ENCODE measurements around the gene CPN1. TPM values are rescaled to one million over a fixed set of nuclear protein-coding genes. Genes with fewer than 3 reads are reported as not detected.

The CPN1 gene
- total and polyA plus RNA-seq, 2 of the 8 experiments (the other 6 are each of a cell fraction or from before 2014, with no cell fraction given) = 0.15 to 0.20 TPM

- Histone ChIP-seq H2AK5ac (ENCODE audit: low read depth, low read length) (no peak overlapping the region), H3K23ac (ENCODE audit: insufficient read length) (no peak overlapping the region), H3K9ac (replicated peaks in 1 of 4; ENCODE audit: extremely low read depth in 1 of 4, low read depth in 3 of 4, low read length in 3 of 4) (no peak overlapping the region), H2BK15ac (ENCODE audit: low read length) (no peak overlapping the region), H2BK20ac (ENCODE audit: low read length) (no peak overlapping the region), H2BK5ac (ENCODE audit: low read depth, low read length) (no peak overlapping the region), H4K91ac (replicated peaks; ENCODE audit: insufficient read length, low read length) (no peak overlapping the region), H3K27ac (ENCODE audit: low read depth, low read length) (no peak overlapping the region), H2BK12ac (ENCODE audit: low read depth, low read length) (no peak overlapping the region), H2BK120ac (replicated peaks; ENCODE audit: low read depth, low read length) (no peak overlapping the region), H3K79me2 (ENCODE audit: control insufficient read depth in 1 of 2, insufficient read depth in 2 of 2, low read length in 2 of 2) (no peaks in the 10 kb centered on the region), H3K56ac (replicated peaks; ENCODE audit: insufficient read length, low read depth, low read length) (no peak overlapping the region), H3K18ac (ENCODE audit: extremely low read depth, low read length) (no peak overlapping the region), H3K4ac (replicated peaks; ENCODE audit: insufficient read length, low read depth, low read length) (no peak overlapping the region), H3K14ac (ENCODE audit: insufficient read length) (no peak overlapping the region), H3K4me1 (replicated peaks in 1 of 4; ENCODE audit: control insufficient read depth in 3 of 4, insufficient read depth in 4 of 4, low read length in 3 of 4) (no peaks in the 10 kb centered on the region), H3K79me1 (ENCODE audit: low read depth, low read length) (no peaks in the 10 kb centered on the region), H3K27me3 (replicated peaks in 1 of 4; ENCODE audit: control insufficient read depth in 3 of 4, extremely low read depth in 1 of 4, insufficient read depth in 3 of 4, low read length in 3 of 4) (no peaks in the 10 kb centered on the region), H4K5ac (ENCODE audit: insufficient read length, low read depth, low read length) (no peak overlapping the region), H4K20me1 (replicated peaks in 1 of 2; ENCODE audit: control insufficient read depth in 1 of 2, insufficient read depth in 2 of 2, low read length in 2 of 2) (no peaks in the 10 kb centered on the region), H2AFZ (ENCODE audit: low read length) (no peak overlapping the region), H3K9me3 (ENCODE audit: insufficient read depth in 2 of 2, low read depth in 1 of 2, low read length in 1 of 2) (no peaks in the 10 kb centered on the region), H3K23me2 (ENCODE audit: low read depth, low read length) (no peaks in the 10 kb centered on the region), H3K4me3 (ENCODE audit: extremely low read depth in 1 of 4, insufficient read depth in 2 of 4, low read depth in 3 of 4, low read length in 4 of 4) (no peak overlapping the region), H3K36me3 (ENCODE audit: control insufficient read depth in 2 of 4, insufficient read depth in 4 of 4, low read length in 3 of 4) (no peaks in the 10 kb centered on the region), H4K8ac (ENCODE audit: extremely low read depth, insufficient read depth, low read length) (no peak overlapping the region), H3K4me2 (ENCODE audit: insufficient read depth in 1 of 2, low read depth in 2 of 2, low read length in 2 of 2) (no peak overlapping the region)
- FAIRE-seq (no peak), DNase-seq (ENCODE audit: low read depth in 1 of 2, low spot score in 2 of 2) (no peak)
- ChIA-PET CTCF (ENCODE audit: partially characterized antibody) (no interaction called here), POLR2A (ENCODE audit: partially characterized antibody) (no interaction called here)
- 96% methylated on average over 2 of the region's 2 CpGs; no CpG with 5 or more reads in 1 of the 2 experiments for WGBS, 2 experiments (ENCODE audit: extremely low coverage in 1 of 2, insufficient coverage in 1 of 2, insufficient read length in 1 of 2, insufficient replicate concordance in 2 of 2, low coverage in 1 of 2, low lambda C conversion rate in 2 of 2, missing lambda C conversion rate in 1 of 2)
- TF ChIP-seq POU5F1 (IDR thresholded peaks at IDR 0.05; ENCODE audit: low read depth, low read length) = no peak
- TF ChIP-seq RFX5 (IDR thresholded peaks at IDR 0.05; ENCODE audit: borderline replicate concordance, low read depth, low read length) = no peak
- TF ChIP-seq SP1 (IDR thresholded peaks at IDR 0.05; ENCODE audit: low read depth, low read length) = no peak
Observed at GRCh38 chr10:100071529-100071928, 10.1 kb downstream of the CPN1 start.
